ENCODE data around the gene APLF.

The APLF gene

DNA sequence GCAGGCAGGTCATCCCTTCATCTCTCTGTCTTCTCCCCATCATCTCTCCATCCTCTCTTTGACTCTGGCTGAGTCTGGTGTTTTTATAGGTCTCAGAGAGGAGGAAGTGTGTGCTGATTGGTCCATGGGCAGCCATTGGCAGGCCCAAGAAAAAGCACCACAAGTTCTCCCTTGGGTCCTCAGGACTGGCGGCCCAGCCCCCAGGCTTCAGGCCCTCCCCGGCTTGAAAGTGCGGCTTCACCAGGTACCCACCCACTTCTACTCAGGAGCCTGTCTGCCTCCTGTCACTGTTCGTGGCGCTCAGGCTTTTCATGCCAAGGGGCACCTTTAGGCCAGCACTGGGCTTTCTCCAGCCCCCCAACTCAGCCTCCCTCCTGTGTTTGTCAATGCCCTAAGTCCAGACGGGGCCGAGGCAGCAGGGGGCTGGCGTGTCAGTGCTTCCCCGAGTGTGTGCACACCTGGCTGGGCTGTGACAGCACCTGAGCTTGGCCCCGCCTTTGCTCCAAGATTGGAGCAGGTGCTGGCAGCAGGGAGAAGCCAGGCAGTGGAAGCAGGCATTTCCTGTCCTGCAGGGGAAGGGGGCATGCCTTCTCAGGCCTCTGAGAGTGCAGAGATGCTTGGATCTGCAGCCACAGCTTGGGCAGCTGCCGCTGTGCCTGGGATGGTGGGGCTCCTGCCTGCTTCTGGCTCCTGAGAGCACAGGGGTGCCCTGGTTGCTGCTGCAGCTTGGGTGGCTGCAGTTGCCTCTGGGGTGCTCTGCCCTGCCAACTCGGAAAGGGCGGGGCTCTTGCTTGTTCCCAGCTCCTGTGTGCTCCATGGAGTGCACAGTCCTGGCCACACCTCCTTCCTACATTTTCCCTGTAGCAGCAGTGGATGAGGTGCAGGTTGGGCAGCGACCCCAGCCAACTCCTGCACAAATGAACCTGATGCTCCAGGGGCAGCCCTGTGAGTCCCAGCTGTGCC lies 34.4 kb upstream of the APLF start:
- TF ChIP-seq, protein P1, sequence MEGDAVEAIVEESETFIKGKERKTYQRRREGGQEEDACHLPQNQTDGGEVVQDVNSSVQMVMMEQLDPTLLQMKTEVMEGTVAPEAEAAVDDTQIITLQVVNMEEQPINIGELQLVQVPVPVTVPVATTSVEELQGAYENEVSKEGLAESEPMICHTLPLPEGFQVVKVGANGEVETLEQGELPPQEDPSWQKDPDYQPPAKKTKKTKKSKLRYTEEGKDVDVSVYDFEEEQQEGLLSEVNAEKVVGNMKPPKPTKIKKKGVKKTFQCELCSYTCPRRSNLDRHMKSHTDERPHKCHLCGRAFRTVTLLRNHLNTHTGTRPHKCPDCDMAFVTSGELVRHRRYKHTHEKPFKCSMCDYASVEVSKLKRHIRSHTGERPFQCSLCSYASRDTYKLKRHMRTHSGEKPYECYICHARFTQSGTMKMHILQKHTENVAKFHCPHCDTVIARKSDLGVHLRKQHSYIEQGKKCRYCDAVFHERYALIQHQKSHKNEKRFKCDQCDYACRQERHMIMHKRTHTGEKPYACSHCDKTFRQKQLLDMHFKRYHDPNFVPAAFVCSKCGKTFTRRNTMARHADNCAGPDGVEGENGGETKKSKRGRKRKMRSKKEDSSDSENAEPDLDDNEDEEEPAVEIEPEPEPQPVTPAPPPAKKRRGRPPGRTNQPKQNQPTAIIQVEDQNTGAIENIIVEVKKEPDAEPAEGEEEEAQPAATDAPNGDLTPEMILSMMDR (IDR thresholded peaks at IDR 0.05; ENCODE audit: low read depth, low read length), result no peak
- no peak overlapping the region for H3K4me3 ChIP-seq (ENCODE audit: low read depth, low read length)

GRCh38 chr2:68434981-68435380 lies 32.4 kb upstream of the APLF start:
- H3K4me3 ChIP-seq (ENCODE audit: low read depth, low read length), result no peak overlapping the region
- TF ChIP-seq, protein P1 (IDR thresholded peaks at IDR 0.05; ENCODE audit: low read depth, low read length), result no peak

- H3K4me3 ChIP-seq (ENCODE audit: low read depth, low read length), result no peak overlapping the region
- TF ChIP-seq, protein P1 (IDR thresholded peaks at IDR 0.05; ENCODE audit: low read depth, low read length), result no peak
These were observed 31.8 kb upstream of the APLF start for GRCh38 chr2:68435615-68436014.

DNA sequence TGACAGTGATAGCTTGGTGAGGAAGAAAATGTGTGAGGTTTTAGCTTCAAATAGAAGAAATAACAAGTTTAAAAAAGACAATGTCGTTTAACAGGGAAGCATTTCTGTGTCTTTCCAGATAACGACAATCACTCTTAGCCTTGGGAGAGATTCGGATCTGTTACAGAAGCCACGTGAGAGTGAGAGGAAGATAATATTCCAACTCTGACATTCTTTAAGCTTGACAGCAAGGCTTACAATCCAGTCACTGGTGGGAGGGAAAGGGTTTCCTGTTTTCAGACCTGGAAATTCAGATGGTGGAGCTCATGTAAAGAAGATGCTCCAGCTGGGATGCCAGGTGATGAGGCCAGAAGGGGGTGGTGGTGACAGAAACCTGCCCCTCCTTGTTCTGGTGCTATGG lies 31.1 kb upstream of the APLF start:
- TF ChIP-seq, protein P1 (IDR thresholded peaks at IDR 0.05; ENCODE audit: low read depth, low read length), result no peak
- H3K4me3 ChIP-seq (ENCODE audit: low read depth, low read length), result no peak overlapping the region

DNA sequence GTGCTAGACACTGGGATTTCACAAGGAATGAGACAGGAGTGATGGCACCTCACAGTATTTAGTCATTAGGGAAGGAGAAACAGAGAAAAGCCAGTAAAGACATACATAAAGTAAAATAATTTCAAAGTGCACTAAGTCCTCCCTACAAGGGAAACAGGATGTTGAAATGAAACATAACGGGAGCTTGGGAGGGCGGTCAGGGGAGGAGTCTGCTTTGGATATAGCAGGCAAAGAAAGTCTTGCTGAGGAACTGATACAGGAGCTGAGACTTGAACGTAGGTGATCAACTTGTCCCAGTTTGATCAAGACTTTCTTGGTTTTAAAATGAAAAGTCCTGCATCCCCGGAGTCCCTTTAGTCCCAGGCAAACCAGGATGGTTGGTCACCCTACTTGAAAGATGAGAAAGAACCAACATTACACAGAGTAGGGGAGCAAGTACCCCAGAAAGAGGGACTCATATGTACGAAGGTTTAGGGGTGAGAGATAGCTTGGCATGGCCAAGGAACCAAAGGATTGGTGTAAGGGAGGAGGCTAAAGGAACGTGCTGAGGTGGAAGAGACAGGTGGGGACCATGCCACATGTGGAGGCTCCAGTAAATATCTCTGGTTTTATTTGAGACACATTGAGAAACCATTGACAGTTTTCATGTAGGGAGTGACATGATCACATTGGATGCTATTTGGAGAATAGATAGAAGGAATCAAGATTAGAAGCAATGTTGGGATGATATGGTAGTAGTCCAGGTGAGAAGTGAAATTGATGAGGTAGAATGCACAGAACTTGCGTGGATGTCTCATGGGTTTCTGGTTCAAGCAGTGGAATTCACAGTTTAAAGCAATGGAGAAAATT lies 28.7 kb upstream of the APLF start:
- TF ChIP-seq, protein P1 (IDR thresholded peaks at IDR 0.05; ENCODE audit: low read depth, low read length), result no peak
- H3K4me3 ChIP-seq (ENCODE audit: low read depth, low read length), result no peak overlapping the region

DNA sequence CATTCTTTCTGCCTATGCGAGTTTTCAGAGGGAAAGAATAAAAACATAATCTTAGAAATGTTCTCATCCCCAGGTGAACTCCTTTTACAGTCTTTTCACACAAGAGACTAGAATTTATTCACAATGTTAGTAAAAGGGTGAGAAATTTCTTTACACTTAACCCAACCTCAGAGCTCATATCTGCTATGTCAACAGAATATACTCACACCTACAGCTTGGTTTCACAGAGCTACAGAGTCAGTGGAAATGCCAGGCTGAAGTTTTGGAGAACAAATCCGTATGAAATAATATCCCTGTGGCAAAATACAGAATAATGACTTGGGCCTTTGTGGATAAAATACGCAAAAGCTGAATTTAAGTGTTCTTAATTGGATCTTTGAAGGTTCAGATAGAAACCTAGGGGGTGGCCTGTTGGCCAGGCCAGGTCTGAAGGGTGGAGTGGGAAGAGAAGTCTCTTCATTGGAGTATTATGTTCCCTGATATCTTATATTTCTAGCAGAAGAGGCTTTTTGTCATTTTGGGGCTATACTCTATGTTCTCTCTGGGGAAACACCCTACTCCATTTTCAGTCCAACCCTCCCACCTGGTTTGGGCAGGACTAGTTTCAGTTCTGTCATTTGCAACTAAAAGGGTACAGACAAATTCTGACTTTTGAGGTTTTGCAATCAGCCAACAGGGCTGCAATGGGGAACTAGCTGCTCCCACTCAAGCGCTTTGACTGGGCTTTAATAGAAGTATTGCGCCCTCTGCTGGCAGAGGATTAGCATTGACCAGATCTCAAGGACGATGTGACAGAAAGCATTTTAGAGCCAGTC lies 26.0 kb upstream of the APLF start:
- TF ChIP-seq, protein P1 (IDR thresholded peaks at IDR 0.05; ENCODE audit: low read depth, low read length), result peak; percentile 73
- H3K4me3 ChIP-seq (ENCODE audit: low read depth, low read length), result no peak overlapping the region

Measured in WI38 (cell line).